GM18861 (cell line): Measurements from ENCODE around the gene GLIS1.

Experiments used
- ATAC-seq: cut with Tn5 transposase; IDR thresholded peaks from one replicate; pipeline ENCODE4 v1.9.1; 2021; ENCODE audit not compliant: unreplicated experiment

The GLIS1 gene

DNA sequence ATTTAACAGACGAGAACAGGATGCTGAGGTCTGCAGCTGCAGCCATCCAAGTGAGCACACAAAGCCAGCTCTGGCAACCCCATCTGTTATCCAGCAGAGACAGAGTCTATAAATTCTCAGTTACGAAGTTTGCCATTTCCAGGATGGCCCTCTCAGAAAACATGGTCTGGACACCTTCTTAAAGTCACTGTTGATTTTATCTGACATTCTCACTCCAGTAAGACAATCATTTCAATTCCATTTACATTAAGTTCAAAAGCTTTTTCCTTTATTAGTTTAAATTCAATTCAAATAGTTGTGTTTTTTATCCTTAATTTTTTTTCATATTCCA lies 154.2 kb downstream of the GLIS1 start:
- no peak for ATAC-seq

DNA sequence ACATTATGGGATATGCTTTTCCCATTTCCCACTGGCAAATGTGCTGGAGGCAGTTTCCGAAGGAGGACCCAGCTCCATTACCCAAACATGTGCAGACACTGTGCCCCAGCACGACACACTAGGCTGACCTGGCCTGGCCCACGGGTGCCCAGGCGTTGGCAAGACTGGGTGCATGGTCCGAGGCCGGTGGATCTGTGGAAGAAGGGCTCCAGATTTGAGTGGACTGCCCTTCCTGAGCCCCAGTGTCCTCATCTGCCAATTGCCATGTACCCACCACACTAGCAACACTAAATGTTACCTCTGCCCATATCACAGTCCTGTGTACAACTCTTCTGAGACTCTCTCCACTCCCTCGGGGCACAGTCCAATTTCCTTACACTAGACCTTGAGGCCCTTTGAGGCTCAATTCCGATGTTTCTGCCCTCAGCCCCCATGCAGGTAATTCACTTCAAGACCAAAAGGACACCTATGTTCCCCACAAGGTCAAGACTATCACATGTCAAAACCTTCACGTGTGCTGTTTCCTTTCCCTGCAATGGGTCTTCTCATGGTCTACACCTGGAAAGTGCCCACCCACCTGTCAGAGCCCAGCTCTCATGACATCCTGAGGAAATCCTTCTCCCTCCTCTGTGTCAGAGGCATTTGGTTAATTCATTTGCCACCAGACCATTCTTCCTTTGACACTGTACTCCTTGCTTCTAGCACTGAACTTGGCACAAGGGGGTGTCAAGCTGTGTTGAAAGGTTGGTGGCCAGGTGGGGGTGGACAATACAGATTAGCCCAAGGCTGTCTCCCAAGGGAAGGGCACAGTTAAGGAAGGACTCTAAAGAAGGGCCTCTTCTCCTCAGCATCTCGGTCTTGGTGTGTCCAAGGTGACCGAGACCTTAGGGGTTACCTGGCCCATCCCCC lies 154.8 kb downstream of the GLIS1 start:
- no peak for ATAC-seq

DNA sequence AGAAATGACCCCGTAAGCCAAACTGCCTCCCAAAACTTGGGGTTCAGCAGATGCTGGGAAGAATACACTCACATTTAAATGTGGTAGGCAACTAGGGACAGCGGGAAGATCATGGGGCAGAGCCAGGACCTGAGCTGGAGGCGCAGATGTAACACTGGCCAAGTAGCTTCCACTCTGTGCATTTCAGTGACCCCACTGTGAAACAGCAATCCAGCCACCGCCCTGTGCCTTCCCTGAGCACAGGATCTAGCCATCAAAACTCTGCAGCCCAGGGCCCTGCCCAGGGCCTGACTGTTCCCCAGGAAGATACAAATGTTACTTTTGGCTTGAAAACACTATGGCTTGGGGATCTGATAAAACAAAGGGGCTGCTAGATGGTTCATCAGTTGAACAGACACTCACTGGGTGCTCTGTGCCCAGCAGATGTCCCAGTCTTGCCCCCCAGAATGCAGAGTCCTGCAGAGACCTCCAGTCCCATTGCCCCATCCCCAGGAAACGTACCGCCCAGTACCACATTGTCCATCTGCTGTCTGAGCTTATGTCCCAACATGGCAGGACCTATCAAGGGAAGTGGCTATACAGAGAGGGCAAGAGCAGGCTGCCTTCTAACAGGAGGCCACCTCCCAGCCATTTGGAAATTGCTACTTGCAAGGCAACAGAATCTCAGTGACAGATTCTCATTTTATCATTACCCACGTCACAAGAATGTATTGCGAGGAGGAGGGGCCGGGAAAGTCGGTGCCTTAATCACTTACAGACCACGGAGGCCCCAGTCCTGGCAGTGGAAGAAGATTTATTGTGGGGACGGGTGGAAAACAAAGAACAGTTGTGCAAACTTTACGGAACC lies 155.7 kb downstream of the GLIS1 start:
- no peak for ATAC-seq

DNA sequence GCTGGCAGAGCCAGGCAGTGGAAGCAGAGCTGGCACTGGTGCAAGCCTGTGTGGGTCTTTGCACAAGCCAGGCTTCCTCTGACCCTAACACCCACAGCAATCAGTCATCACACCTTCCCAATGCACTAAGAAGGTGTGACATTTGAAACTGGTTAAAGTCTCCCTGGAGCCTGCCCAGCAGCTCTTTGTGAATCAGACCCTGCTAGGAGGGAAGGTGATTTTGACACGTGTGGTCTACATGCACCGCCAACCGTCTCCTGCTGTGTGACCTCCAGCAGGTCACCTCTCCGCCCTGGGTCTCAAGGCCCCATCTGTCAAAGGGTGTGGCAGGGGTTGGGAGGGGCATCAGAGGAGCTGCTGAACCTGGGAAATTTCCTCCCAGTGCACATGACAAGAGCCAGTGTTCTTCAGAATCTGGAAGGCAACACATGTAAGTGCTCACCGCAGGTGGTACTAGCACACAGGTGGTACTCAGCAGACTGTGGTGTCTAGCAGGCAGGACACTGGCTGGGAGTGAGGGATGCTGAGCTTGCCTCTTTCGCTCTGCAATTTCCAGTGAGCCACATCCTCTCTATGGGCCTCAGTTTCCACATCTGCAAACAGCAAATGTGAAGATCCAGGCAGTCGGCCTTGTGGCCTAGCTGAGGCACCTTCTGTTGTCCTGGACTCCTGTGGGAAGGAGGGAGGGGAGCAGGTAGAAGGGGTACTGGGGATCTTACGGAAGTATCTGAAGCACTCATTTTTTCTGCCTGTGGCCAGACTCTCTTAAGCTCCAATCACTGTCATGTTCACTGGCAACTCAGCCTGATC lies 156.5 kb downstream of the GLIS1 start:
- no peak for ATAC-seq

DNA sequence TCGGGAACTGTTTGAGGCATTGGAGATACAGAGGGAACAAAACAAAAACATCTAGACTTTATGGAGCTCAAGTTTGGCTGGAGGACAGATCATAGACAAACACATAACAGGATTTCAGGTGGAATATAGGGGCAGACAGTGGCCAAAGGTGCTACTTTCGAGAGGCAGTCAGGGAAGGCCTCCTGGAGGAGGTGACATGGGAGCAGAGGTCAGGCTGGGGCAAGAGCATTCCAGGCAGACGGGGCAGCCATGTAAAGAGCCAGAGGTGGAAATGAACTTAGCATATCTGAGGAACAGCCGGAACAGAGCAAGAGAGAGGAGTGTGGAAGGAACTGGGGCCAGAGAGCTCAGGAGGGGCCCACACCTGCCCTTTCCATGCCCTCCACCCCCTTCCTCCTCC lies 157.5 kb downstream of the GLIS1 start:
- no peak for ATAC-seq

DNA sequence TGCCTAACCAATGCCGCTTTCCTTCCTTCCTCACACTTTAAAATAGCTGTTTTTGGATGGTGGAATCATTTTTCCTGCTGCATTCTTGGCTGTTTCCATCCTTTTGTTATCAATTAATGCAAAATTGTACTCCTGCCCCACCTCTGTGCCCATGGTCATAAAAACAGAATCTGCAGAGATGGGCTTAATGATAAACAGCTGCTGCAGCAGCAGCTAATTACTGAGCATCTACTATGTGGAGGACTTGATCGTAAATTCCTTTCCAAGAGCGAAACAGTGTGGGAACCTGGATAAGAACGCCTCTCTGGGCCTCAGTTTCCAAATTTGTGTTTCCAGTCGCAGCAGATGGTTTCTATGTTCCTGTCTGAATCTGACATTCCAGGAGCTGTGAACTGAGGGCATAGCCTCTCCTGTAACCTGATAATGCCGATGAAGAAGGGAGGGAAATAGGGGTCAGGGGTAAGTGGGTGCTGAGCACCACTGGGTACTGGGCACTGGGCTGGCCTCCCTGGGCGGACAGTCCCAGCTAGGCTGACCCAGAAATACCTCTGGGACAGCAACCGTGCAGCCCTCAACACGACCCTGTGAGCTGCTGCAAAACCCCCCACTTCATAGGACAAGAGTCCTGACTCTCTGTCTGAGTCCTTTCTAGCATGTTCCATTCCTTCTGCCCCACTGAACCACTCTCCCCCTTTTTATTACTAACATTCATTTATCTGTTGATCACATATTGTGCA lies 158.1 kb downstream of the GLIS1 start:
- no peak for ATAC-seq

DNA sequence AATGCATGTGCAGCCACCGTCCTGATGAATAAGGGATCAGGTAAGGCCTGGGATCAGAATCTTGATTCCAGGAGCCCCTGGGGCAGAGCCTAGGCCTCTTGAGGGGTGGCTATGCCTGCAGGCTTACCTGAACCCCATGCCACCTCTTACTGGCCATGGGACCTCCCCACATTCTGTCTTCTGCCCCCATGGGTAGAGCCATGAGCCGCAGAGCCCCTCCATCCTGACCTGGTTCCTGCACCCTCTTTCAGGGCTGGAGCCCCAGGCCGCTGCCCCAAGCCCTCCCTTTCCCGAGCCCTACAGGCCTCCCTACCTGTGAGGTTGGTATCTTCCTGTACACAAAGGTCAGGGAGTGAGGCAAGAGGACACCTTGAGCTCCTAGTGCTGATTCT lies 159.0 kb downstream of the GLIS1 start:
- ATAC-seq = no peak

DNA sequence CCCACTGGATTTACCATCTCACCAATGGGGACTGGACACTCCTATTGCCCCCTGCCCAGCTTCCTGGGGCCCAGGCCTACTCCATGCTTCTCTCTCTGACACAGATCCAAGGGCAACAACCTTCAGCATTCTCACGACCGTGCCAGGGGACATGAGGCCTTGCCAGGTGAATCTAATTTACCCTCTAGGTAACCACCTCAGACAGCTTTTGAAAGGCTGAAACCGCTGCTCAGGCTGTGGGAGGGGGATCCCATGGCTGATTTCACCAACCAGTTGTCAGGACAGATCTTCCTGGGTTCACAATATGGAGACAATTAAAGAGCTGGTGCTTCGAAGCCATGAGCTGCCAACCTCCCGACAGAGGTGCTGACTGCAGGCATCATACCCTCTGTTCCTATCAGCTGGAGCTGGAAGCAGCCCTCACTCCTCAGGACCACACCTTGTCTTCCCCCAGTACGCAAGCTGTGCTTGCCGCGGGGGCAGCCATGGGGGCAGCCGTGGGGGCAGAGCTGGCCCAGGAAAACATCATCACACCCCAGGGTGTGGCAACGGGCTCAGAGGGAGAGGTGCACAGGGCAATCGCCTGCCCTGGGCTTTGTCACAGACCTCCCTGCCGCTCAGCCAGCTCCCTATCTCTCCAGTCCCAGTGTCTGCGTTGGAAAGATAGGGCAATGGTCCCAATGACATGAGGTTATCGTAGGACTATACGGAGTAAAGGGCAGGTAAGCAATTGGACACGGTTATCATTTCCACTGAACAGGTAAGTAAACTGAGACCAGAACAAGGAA lies 159.5 kb downstream of the GLIS1 start:
- no peak for ATAC-seq

DNA sequence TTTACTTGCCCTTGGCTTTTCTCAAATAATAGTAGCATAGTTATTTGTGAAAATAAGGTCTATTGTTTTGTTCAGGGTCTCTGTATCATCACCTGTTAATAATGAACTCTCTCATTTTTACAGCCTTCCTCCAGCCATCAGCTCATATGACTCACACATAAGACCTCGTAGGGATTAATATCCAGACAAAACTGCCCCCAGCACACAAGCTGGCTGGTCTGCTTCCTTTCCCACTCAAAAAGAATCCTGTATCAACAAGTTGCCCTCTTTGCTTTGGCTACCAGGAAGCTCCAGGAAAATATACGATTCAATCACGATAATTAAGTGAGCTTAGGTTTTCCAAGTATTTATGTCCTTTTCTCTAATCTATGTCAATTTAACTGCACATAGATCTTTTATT lies 160.6 kb downstream of the GLIS1 start:
- ATAC-seq = no peak

DNA sequence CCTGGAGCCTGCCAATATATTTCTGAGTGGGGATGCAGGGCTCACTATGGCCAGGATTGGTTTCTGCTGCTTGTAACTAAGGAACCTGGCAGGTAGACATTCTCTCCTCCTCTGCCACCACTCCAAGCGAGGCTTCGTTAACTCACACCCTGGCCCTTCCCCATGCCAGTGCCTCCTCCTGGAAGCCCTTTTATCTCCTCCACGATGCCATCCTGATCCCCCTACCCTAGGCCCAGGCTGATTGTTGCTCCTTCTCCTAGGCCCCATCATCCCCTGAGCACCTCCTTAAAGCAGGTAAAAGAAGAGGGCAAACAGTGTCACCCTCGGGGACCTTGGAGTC lies 161.2 kb downstream of the GLIS1 start:
- ATAC-seq = no peak

DNA sequence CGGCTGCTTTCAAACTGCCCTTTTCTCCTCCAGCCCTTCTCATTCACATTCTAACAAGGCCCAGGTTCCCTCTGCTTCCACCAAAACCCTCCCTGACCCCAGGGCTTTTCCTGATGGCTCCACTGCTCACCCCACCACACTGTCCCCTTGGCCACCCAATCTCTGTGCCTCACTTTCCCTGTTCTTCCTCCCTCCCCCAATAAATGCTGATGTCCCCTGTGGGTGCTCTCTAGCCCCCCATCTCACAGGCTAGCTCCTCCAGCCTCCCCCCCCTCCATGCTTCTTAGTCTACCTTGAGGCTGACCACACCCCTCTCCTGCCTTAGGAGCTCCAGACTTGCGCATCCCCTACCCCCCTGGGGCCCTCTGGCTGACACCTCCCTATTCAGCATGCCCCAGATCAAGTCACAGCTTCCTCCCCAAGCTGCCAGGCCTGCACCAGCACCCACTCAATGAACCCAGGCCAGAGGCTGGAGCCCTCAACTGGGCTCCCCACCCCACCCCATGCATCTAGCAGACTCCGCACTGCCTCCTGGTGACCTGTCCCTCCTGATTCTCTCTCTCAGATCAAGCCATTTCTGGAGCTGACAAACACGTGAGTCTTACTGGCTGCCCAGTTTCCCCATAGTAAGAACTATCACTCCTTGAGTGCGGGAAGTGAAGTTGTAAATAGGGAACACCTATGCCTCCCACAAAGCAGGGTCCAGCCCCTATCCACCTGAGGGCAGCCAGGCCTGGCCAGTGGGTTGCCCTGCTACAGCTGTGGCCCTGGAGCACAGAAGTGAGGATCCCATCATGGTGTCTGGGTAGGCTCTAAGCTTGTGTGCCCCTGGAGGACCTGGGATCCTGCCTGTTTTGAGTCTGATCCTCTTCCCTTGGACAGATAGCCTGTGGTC lies 161.9 kb downstream of the GLIS1 start:
- no peak for ATAC-seq

DNA sequence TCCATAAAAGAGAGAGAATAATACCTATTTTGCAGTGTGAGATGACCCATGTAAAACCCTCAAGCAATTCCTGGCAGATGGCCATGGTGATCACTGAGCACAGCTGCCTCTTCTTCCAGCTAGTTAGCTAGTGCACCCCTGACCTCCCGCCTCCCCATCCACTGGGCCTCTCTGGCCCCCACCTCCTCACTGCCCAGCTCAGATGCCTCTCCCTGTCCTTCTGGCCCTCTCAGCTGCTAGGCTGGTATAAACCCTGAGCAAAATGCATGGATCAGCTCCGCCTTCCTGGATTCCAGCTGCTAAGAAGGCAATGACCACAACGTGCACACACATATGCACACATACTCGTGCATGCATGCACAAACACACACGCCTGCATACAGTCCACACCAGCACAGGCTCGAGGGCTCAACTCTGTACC lies 162.6 kb downstream of the GLIS1 start:
- ATAC-seq = no peak

DNA sequence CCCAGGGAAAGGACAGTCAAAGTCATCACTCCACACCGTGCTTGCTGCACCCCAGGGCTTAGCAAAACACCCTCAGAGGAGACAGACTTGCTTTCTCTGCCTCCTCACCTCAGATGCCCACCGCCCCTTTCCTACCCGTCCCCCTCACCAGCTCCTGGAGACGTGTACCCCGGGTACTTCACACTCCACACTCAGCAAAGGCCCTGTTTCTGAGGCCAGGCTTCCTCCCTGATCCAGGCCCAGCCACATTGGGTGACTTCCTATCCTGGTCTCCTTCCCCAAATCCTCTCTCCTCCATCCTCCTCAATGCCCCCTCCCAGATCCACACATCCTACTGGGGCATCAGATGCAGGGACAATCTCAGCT lies 163.0 kb downstream of the GLIS1 start:
- ATAC-seq = no peak

DNA sequence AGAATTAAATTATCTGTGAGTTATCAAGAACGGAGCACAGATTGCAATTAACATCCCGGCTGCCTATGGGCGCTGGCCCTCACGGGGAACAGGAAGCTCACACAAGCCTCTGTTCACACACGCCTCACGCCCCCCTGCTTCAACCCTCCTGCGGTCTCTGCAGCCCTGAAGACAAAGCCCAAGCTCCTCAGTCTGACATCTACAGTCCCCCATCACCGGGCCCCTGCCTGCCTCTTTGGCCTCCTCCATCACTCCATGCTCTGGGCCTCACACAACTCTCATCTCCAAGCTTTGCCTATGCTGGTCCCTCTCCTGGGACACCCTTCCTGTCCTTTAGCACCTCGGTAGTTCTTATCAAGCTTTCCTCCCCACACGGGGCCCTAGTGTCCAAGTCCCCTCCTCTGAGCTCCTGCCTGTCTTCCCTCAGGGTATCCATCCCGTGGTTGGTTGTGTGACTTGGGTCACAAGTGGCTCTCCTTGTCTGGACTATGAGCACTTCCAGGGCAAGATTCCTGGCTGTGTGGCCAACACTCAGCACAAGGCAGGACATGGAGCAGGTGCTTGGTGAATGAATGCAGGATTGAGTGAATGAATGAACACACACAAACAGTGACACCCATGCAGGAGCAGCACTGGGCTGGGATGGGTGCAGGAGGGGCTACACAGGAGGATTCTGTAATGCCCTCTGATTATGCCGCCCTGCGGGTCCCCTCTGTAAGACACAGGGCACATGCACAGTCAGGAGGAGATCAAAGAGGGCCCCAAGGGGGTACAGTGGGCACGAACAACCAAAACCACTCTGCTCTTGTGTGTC lies 163.6 kb downstream of the GLIS1 start:
- no peak for ATAC-seq

DNA sequence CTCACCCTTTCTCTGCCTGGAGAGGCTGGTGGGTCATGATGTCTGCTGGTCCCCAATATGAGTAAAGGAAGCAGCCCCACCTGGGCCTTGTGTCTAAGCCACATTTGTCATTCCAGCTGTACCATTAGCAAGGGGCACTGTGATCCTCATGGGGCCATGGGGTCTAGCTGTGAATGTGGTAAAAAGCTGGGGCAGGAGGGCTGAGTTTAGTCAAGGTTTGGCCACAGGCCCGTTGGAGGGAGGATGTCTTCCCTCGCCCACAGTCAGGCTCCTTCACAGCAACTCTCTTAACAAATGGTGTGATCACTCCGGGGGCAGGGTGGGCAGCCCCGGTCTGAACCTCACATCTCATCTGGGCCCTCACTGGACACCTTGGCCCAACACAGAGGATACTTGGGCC lies 164.3 kb downstream of the GLIS1 start:
- no peak for ATAC-seq

DNA sequence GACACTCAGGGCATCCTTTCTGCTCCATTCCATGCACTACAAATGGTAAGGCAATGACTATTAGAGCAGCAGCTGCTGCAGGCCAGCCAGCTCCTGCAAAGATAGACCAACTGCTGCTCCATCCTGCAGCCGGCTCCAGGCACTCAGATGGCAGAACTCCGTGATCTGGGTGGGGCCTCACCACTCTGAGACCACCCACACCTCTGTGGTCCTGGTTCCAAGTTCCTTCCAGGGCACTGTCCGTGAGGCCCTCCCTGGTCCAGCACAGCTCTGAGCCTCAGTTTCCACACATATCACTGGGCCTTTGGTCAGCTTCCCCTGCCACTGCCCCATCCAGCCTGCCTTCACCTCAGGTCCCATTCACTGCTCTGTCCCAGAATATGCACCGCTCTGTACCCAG lies 165.0 kb downstream of the GLIS1 start:
- no peak for ATAC-seq

DNA sequence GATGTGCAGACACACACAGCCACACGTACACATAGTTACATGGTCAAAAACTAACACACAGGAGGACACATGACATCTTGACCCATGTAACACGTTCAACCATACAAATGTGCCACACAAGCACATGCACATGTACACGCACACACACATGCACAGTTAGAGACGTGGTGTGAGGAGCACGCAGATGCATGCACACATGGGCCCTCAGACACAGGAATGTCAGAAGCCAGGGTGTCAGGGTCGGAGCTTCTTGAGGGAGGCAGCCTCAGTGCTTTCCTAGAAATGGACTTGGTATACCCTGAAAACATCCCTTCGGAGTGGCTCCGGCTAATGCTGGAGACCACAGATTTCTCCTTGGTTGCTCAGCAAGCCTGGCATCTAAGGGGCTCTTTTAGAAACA lies 165.4 kb downstream of the GLIS1 start:
- ATAC-seq = no peak

DNA sequence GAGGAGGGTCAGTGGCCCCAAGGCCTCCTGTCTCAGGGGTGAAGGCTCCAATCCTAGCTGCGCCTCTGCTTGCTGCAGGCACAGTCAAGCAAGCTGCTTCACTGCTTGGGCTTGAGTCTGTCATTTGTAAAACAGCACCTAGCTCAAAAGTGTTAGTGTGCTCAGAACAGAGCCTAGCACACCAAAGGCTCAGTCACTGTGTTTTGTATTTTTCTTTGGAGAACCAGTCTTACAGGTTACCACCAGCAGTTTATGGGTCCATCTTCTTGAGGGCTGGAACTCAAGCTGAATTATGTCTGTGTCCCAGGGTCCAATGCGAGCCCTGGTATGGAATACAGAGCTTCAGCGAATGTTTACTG lies 166.2 kb downstream of the GLIS1 start:
- ATAC-seq = no peak
